Measurements from ENCODE around the gene VPS52.
"Not testable (repeated sequence)": the region's sequence is repeated elsewhere in the genome, so short reads cannot be mapped to it uniquely, and the experiment has no call there.

Gene VPS52

GRCh38 chr6:33249732-33250630, 21.7 kb downstream of the VPS52 start:
- no peak for DNase-seq

- peak; percentile 99 for DNase-seq
These were observed 22.5 kb downstream of the VPS52 start for GRCh38 chr6:33248932-33249731.

- DNase-seq = peak in 1 of 2 experiments; percentile 59
These were observed 23.1 kb downstream of the VPS52 start for GRCh38 chr6:33248643-33248931.

- DNase-seq = peak; percentile 90
These were observed 23.6 kb downstream of the VPS52 start for GRCh38 chr6:33247977-33248642.

- DNase-seq = no peak
These were observed 28.2 kb downstream of the VPS52 start for GRCh38 chr6:33243476-33243875.

GRCh38 chr6:33241968-33242367, 29.7 kb downstream of the VPS52 start:
- no peak for DNase-seq

- DNase-seq = no peak
These were observed 33.9 kb downstream of the VPS52 start for GRCh38 chr6:33237741-33238140.

GRCh38 chr6:33236852-33237251, 34.8 kb downstream of the VPS52 start:
- no peak for DNase-seq

GRCh38 chr6:33236328-33236727, 35.3 kb downstream of the VPS52 start:
- DNase-seq = no peak

GRCh38 chr6:33235221-33235634, 36.4 kb downstream of the VPS52 start:
- DNase-seq = no peak

- not testable (repeated sequence) for DNase-seq
These were observed 45.1 kb downstream of the VPS52 start for GRCh38 chr6:33226503-33227120.

GRCh38 chr6:33217681-33218080, 54.0 kb downstream of the VPS52 start:
- DNase-seq = no peak

- no peak for DNase-seq
These were observed 54.4 kb downstream of the VPS52 start for GRCh38 chr6:33217246-33217645.

GRCh38 chr6:33216117-33216649, 55.5 kb downstream of the VPS52 start:
- DNase-seq = no peak

- DNase-seq = no peak
These were observed 56.2 kb downstream of the VPS52 start for GRCh38 chr6:33215271-33216116.

GRCh38 chr6:33213989-33214335, 57.7 kb downstream of the VPS52 start:
- peak in 1 of 2 experiments; percentile 53 for DNase-seq

GRCh38 chr6:33213166-33213988, 58.3 kb downstream of the VPS52 start:
- peak; percentile 62 to 64 for DNase-seq

GRCh38 chr6:33212857-33213165, 58.9 kb downstream of the VPS52 start:
- no peak for DNase-seq

GRCh38 chr6:33211666-33212422, 59.8 kb downstream of the VPS52 start:
- no peak for DNase-seq

- DNase-seq = no peak
These were observed 60.5 kb downstream of the VPS52 start for GRCh38 chr6:33211136-33211535.
